Measurements from ENCODE around the gene SPOCD1. TPM values are rescaled to one million over a fixed set of nuclear protein-coding genes. Genes with fewer than 3 reads are reported as not detected.

SPOCD1 gene
- total RNA-seq, 1 experiment from 2014 or later, result 10.2 TPM

DNA sequence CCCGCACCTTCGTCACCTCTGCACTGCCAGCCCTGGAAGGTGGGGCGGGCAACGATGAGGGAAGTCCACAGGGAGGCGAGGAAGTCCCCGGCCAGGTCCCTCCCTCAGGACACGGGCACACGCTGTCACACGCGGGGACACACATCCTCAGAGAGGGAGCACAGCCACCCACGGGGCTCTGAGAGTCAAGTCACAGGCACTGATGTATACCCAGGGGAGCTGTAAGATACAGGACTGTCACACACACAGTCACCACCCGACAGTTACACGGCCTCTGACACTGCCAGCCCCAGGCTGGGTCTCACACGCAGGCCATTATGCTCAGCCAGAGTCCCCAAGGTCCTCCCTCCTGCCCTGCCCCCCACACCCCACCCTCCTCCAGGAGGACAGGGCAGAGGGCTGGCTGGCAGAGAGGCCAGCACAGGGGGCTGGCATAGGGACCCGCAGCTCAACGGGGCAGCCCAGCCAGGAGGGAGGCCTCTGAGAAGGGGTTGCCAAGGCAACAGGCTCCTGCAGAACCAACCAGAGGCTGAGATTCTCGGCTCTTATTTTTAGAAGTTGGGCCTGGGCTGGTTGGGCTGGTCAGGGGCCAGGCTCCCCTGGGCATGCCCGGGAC is 34.0 kb downstream of the SPOCD1 start:
- Histone ChIP-seq H3K36me3 (ENCODE audit: low read depth) (no peaks in the 10 kb centered on the region), H3K4me1 (replicated peaks; ENCODE audit: insufficient read depth) (no peaks in the 10 kb centered on the region), H3K9me2 (ENCODE audit: insufficient read depth) (no peaks in the 10 kb centered on the region), H3K79me2 (ENCODE audit: low read depth) (no peaks in the 10 kb centered on the region), H2AFZ (no peak overlapping the region), H3K4me2 (no peak overlapping the region), H4K20me1 (ENCODE audit: insufficient read depth) (no peaks in the 10 kb centered on the region), H3K9me3 (ENCODE audit: insufficient read depth, low read depth) (no peaks in the 10 kb centered on the region), H3K27me3 (ENCODE audit: insufficient read depth, low read depth) (no peaks in the 10 kb centered on the region), H3F3A (ENCODE audit: insufficient read depth, low read depth) (peaks cover 11% of the 10 kb centered on the region; the same call in 1 of the 2 replicates), H3K27ac (no peak overlapping the region), H3K4me3 (no peak overlapping the region)
- no TSS peak for BruUV-seq (replicated peaks)
- intact Hi-C loops (cut with micrococcal nuclease; ENCODE audit: unreplicated experiment), result loop anchor here (10.0 kb wide), 1 partner anchor 597 kb away; no protein-coding TSS in a partner anchor
- CTCF ChIA-PET, result interaction anchor here (0.8 kb wide), 1 partner anchor 23 kb away, joined by 6 read pairs; no protein-coding TSS in a partner anchor
- no peak for DNase-seq
- POLR2A ChIA-PET (ENCODE audit: unreplicated experiment), result no interaction called here
- TF ChIP-seq, protein P1, sequence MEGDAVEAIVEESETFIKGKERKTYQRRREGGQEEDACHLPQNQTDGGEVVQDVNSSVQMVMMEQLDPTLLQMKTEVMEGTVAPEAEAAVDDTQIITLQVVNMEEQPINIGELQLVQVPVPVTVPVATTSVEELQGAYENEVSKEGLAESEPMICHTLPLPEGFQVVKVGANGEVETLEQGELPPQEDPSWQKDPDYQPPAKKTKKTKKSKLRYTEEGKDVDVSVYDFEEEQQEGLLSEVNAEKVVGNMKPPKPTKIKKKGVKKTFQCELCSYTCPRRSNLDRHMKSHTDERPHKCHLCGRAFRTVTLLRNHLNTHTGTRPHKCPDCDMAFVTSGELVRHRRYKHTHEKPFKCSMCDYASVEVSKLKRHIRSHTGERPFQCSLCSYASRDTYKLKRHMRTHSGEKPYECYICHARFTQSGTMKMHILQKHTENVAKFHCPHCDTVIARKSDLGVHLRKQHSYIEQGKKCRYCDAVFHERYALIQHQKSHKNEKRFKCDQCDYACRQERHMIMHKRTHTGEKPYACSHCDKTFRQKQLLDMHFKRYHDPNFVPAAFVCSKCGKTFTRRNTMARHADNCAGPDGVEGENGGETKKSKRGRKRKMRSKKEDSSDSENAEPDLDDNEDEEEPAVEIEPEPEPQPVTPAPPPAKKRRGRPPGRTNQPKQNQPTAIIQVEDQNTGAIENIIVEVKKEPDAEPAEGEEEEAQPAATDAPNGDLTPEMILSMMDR (conservative IDR thresholded peaks at IDR 0.05), result no peak

DNA sequence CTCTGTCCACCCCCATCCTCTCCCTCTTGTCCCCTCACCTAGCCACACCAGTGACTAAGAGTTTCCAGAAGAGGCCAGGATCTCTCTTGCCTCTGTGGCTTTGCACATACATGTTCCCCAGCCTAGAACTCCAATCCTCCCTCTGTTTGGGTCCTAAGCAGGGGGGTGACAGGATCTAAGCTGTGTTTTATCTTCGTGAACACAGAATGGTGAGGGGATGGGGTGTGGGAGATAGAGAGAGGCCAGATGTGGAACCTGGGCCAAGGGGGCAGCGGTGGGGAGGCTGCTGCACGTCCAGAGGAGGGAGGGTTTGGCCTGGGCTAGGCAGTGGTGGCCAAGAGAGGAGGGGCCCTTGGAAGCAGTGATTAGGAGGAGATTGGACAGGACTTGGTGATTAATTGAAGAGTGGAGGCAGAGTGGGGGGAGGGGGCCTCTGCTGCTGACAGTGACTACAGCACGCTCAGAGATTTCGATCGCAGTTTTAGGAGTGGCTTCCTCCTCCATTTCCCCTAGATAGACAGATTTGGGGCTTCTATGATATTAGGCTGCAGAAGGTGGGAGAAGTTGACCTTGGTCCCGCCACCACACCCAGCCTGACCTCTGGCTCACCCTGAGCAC is 34.6 kb downstream of the SPOCD1 start:
- Histone ChIP-seq H3K9me2 (ENCODE audit: insufficient read depth) (no peaks in the 10 kb centered on the region), H4K20me1 (ENCODE audit: insufficient read depth) (no peaks in the 10 kb centered on the region), H3K4me1 (replicated peaks; ENCODE audit: insufficient read depth) (no peaks in the 10 kb centered on the region), H3K4me2 (no peak overlapping the region), H3K4me3 (no peak overlapping the region), H3K9me3 (ENCODE audit: insufficient read depth, low read depth) (no peaks in the 10 kb centered on the region), H3K36me3 (ENCODE audit: low read depth) (no peaks in the 10 kb centered on the region), H2AFZ (no peak overlapping the region), H3K27me3 (ENCODE audit: insufficient read depth, low read depth) (no peaks in the 10 kb centered on the region), H3K79me2 (ENCODE audit: low read depth) (no peaks in the 10 kb centered on the region), H3F3A (ENCODE audit: insufficient read depth, low read depth) (peaks cover 11% of the 10 kb centered on the region; the same call in 1 of the 2 replicates), H3K27ac (no peak overlapping the region)
- TF ChIP-seq EZH2 (IDR thresholded peaks at IDR 0.05; ENCODE audit: low read depth), result no peak
- POLR2A ChIA-PET (ENCODE audit: unreplicated experiment), result no interaction called here
- no peak for DNase-seq
- CTCF ChIA-PET, result interaction anchor here (0.8 kb wide), 1 partner anchor 24 kb away, joined by 6 read pairs; no protein-coding TSS in a partner anchor
- intact Hi-C loops (cut with micrococcal nuclease; ENCODE audit: unreplicated experiment), result loop anchor here (10.0 kb wide), 1 partner anchor 596 kb away; no protein-coding TSS in a partner anchor
- BruUV-seq (replicated peaks), result no TSS peak

DNA sequence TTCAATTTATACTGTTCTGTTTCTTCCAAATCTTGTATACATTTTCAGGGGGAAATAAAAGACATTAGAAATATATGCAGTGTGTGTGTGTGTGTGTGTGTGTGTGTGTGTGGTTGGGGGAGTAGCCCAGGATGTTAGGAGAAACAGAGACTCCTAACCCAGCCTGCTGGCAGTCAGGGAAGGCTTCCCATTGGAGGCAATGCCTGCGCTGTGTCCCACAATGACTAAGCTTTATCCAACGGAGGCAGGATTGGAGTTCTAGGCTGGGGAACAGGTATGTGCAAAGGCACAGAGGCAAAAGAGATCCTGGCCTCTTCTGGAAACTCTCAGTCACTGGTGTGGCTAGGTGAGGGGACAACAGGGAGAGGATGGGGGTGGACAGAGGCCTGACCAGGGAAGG is 35.2 kb downstream of the SPOCD1 start:
- no peaks in the 10 kb centered on the region for H3K9me2 ChIP-seq (ENCODE audit: insufficient read depth)
- CTCF ChIA-PET, result interaction anchor here (0.8 kb wide), 1 partner anchor 25 kb away, joined by 6 read pairs; no protein-coding TSS in a partner anchor
- no peak overlapping the region for H3K27ac ChIP-seq

More for the DNA sequence above, 35.2 kb downstream of the SPOCD1 start:
- H3K27me3 ChIP-seq (ENCODE audit: insufficient read depth, low read depth), result no peaks in the 10 kb centered on the region
- H3K79me2 ChIP-seq (ENCODE audit: low read depth), result no peaks in the 10 kb centered on the region
- TF ChIP-seq EZH2 (IDR thresholded peaks at IDR 0.05; ENCODE audit: low read depth), result no peak
- TF ChIP-seq, protein P1 (conservative IDR thresholded peaks at IDR 0.05), result no peak
- intact Hi-C loops (cut with micrococcal nuclease; ENCODE audit: unreplicated experiment), result loop anchor here (10.0 kb wide), 1 partner anchor 596 kb away; no protein-coding TSS in a partner anchor
- H4K20me1 ChIP-seq (ENCODE audit: insufficient read depth), result no peaks in the 10 kb centered on the region
- H3K4me3 ChIP-seq, result no peak overlapping the region
- no peak overlapping the region for H3K4me2 ChIP-seq
- no peaks in the 10 kb centered on the region for H3K9me3 ChIP-seq (ENCODE audit: insufficient read depth, low read depth)
- no peak for DNase-seq
- no peak overlapping the region for H2AFZ ChIP-seq
- no peaks in the 10 kb centered on the region for H3K4me1 ChIP-seq (replicated peaks; ENCODE audit: insufficient read depth)
- BruUV-seq (replicated peaks), result no TSS peak
- peaks cover 11% of the 10 kb centered on the region; the same call in 1 of the 2 replicates for H3F3A ChIP-seq (ENCODE audit: insufficient read depth, low read depth)
- no peaks in the 10 kb centered on the region for H3K36me3 ChIP-seq (ENCODE audit: low read depth)
- POLR2A ChIA-PET (ENCODE audit: unreplicated experiment), result no interaction called here
